CD4-positive, alpha-beta T cell (primary cell): ENCODE results near the gene CRYBB1. TPM values are rescaled to one million over a fixed set of nuclear protein-coding genes. Genes with fewer than 3 reads are reported as not detected.

ENCODE experiments used
- ATAC-seq: fragments of 200-7000 bp; cut with Tn5 transposase; one replicate; pipeline ENCODE4 v1.10.0; 2022; ENCODE audit warnings: mild to moderate bottlenecking; ENCODE audit not compliant: poor library complexity
- CTCF ChIA-PET: fragments of 350-600 bp; sonication (Branson Sonifier 250); formaldehyde crosslinking; loops from one replicate; lab custom pipeline; 2021; ENCODE audit warnings: antibody characterized with exemption, inconsistent platforms; lab: Charles Lee
- POLR2A ChIA-PET: fragments of 350-600 bp; sonication (Branson Sonifier 250); formaldehyde crosslinking; loops from one replicate; lab custom pipeline; 2021; ENCODE audit warnings: antibody characterized with exemption, inconsistent platforms; lab: Charles Lee
- DNase-seq, 14 experiments: peaks; one replicate each; pipeline ENCODE4 v3.0.0-alpha.2; 2013 to 2020; ENCODE audit warnings: mixed read lengths in 2 of 14
- H3K27ac ChIP-seq, 2 donors: one replicate each; pipeline versions ENCODE4 v1.5.1 to v1.7.0; 2013; ENCODE audit warnings: low read length in 2 of 2, low read depth in 1 of 2, mild to moderate bottlenecking in 1 of 2
- H3K27me3 ChIP-seq, 2 experiments: 1 replicate in 1 of 2; 2 replicates in 1 of 2; pipeline versions ENCODE4 v1.6.1 to v1.7.0; 2013; ENCODE audit warnings: low read length in 2 of 2, control low read depth in 1 of 2, mild to moderate bottlenecking in 1 of 2, moderate library complexity in 1 of 2; ENCODE audit not compliant: insufficient read depth in 2 of 2, control insufficient read depth in 1 of 2
- H3K36me3 ChIP-seq: one replicate; pipeline ENCODE4 v1.6.1; 2013; ENCODE audit warnings: low read length, control low read depth; ENCODE audit not compliant: insufficient read depth
- H3K4me1 ChIP-seq: one replicate; pipeline ENCODE4 v1.6.1; 2013; ENCODE audit warnings: low read length, control low read depth; ENCODE audit not compliant: insufficient read depth
- H3K4me3 ChIP-seq: one replicate; pipeline ENCODE4 v1.5.1; 2013; ENCODE audit warnings: mild to moderate bottlenecking, low read length, moderate library complexity
- H3K9me3 ChIP-seq, 2 experiments: 1 replicate in 1 of 2; 2 replicates in 1 of 2; pipeline versions ENCODE4 v1.6.1 to v1.7.0; 2013; ENCODE audit warnings: low read length in 2 of 2, mild to moderate bottlenecking in 2 of 2, control low read depth in 1 of 2, moderate library complexity in 1 of 2; ENCODE audit not compliant: control insufficient read depth in 1 of 2, insufficient read depth in 1 of 2
- H3K27ac Mint-ChIP-seq: one replicate; pipeline ENCODE4 v1.8.0; 2020; ENCODE audit warnings: mixed read lengths
- H3K27me3 Mint-ChIP-seq: one replicate; pipeline ENCODE4 v1.8.0; 2021; ENCODE audit warnings: mixed read lengths
- H3K36me3 Mint-ChIP-seq: one replicate; pipeline ENCODE4 v1.8.0; 2021; ENCODE audit warnings: low read depth, mixed read lengths
- H3K4me1 Mint-ChIP-seq: one replicate; pipeline ENCODE4 v1.8.0; 2021; ENCODE audit warnings: low read depth, mixed read lengths
- H3K4me3 Mint-ChIP-seq: one replicate; pipeline ENCODE4 v1.8.0; 2020; ENCODE audit warnings: mild to moderate bottlenecking, mixed read lengths
- H3K9me3 Mint-ChIP-seq: one replicate; pipeline ENCODE4 v1.8.0; 2020; ENCODE audit warnings: mixed read lengths
- intact Hi-C, 2 experiments: fragments of 100-400 bp; cut with DNase I in 1 of 2; cut with micrococcal nuclease in 1 of 2; formaldehyde crosslinking; loops; one replicate each; pipeline versions ENCODE4 v1.15.1 to v1.9.0; 2023 to 2025; cut with DNase I, micrococcal nuclease
- total RNA-seq, 174 experiments: library from RNA in 2 of 174; stranded (reverse) in 2 of 174; gene quantifications; one replicate each; pipeline ENCODE4 v1.2.3 and lab custom pipeline; 2021 to 2026
- TF ChIP-seq, protein P1 (sequence below): fragments of 200-600 bp; IDR thresholded peaks from one replicate; pipeline ENCODE4 v1.8.0; 2022; ENCODE audit warnings: antibody characterized with exemption, mild to moderate bottlenecking

CRYBB1 gene
- total RNA-seq, 2 experiments from 2014 or later: not detected

DNA sequence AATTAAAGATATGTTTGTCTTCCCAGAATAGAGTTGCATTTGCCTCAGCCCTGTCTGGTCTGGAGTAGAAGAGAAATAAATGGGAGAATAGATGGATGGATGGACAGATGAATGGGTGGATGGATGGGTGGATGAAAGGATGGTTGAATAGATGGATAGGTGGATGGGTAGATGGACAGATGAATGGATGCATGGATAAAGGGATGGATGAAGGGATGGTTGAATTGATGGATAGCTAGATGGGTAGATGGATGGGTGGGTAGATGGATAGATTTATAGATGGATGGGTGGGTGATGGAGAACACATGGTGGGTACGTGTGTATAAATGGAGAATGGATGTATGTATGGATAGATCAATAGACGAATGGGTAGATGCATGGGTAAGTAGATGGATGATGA lies 8.5 kb downstream of the CRYBB1 start:
- no peaks in the 10 kb centered on the region for H3K36me3 Mint-ChIP-seq
- Histone ChIP-seq H3K9me3 (no peaks in the 10 kb centered on the region), H3K4me3 (no peak overlapping the region), H3K4me1 (peaks cover 19% of the 10 kb centered on the region), H3K27me3 (no peaks in the 10 kb centered on the region), H3K36me3 (no peaks in the 10 kb centered on the region), H3K27ac (no peak overlapping the region)
- H3K4me3 Mint-ChIP-seq: no peak overlapping the region
- TF ChIP-seq, protein P1, sequence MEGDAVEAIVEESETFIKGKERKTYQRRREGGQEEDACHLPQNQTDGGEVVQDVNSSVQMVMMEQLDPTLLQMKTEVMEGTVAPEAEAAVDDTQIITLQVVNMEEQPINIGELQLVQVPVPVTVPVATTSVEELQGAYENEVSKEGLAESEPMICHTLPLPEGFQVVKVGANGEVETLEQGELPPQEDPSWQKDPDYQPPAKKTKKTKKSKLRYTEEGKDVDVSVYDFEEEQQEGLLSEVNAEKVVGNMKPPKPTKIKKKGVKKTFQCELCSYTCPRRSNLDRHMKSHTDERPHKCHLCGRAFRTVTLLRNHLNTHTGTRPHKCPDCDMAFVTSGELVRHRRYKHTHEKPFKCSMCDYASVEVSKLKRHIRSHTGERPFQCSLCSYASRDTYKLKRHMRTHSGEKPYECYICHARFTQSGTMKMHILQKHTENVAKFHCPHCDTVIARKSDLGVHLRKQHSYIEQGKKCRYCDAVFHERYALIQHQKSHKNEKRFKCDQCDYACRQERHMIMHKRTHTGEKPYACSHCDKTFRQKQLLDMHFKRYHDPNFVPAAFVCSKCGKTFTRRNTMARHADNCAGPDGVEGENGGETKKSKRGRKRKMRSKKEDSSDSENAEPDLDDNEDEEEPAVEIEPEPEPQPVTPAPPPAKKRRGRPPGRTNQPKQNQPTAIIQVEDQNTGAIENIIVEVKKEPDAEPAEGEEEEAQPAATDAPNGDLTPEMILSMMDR: no peak
- ATAC-seq: no peak
- no peak overlapping the region for H3K27ac Mint-ChIP-seq
- no peak for DNase-seq
- intact Hi-C loops: no loop called here
- ChIA-PET POLR2A (no interaction called here), CTCF (interaction anchor here (0.6 kb wide), 1 partner anchor 20 kb away, joined by 3 read pairs; no protein-coding TSS in a partner anchor)
- no peaks in the 10 kb centered on the region for H3K9me3 Mint-ChIP-seq
- peaks cover 9% of the 10 kb centered on the region for H3K4me1 Mint-ChIP-seq
- no peaks in the 10 kb centered on the region for H3K27me3 Mint-ChIP-seq

DNA sequence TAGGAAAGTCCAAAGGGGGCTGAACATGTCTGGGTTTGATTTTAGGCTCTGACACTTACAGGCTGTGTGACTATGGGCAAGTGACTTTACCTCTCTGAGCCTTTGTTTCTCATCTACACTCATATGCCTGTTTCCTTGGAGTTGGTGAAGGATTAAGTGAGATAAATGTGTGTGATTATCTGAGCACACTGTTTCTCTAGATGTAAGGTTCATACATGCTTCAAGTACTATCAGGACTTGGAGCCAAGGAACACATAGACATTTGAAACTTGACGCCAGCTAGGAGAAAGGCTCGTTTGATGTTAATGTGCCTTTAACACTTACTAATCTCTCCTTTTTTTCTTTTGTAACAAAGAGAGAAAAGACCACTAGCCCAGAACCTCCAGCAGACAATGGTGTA lies 9.7 kb downstream of the CRYBB1 start:
- Histone ChIP-seq H3K4me3 (no peak overlapping the region), H3K27ac (no peak overlapping the region), H3K4me1 (peaks cover 19% of the 10 kb centered on the region), H3K36me3 (no peaks in the 10 kb centered on the region), H3K27me3 (no peaks in the 10 kb centered on the region), H3K9me3 (no peaks in the 10 kb centered on the region)
- DNase-seq: no peak
- ATAC-seq: no peak
- no peaks in the 10 kb centered on the region for H3K9me3 Mint-ChIP-seq
- H3K4me1 Mint-ChIP-seq: peaks cover 9% of the 10 kb centered on the region
- ChIA-PET CTCF (no interaction called here), POLR2A (no interaction called here)
- no peak overlapping the region for H3K27ac Mint-ChIP-seq
- no peaks in the 10 kb centered on the region for H3K27me3 Mint-ChIP-seq
- no peak overlapping the region for H3K4me3 Mint-ChIP-seq
- intact Hi-C loops: no loop called here
- no peaks in the 10 kb centered on the region for H3K36me3 Mint-ChIP-seq
- TF ChIP-seq, protein P1: no peak

DNA sequence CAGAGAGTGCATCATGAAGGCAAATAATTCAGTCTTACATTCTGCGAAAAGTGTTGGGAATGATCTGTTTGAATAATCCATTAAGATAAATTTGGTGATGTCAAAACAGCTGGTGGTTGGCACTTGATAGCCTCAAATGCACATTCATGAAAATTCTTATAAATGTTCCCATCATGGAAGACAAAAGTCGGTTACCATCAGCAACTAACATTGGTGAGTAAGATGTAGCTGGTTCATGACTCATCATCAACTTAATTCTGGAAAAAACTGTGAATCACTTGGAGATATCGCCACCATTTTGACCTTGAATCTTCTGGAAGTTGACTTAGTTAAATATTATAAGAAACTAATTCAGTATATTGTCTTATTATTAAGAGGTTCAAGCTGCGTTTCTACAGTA lies 11.2 kb downstream of the CRYBB1 start:
- no peak for ATAC-seq
- no peaks in the 10 kb centered on the region for H3K9me3 ChIP-seq
- DNase-seq: no peak
- H3K9me3 Mint-ChIP-seq: no peaks in the 10 kb centered on the region
- H3K27me3 Mint-ChIP-seq: no peaks in the 10 kb centered on the region
- CTCF ChIA-PET: no interaction called here
- TF ChIP-seq, protein P1: no peak
- H3K36me3 Mint-ChIP-seq: no peaks in the 10 kb centered on the region
- H3K27ac Mint-ChIP-seq: no peak overlapping the region
- POLR2A ChIA-PET: no interaction called here
- H3K4me3 Mint-ChIP-seq: no peak overlapping the region
- H3K4me1 ChIP-seq: peaks cover 19% of the 10 kb centered on the region
- H3K4me1 Mint-ChIP-seq: peaks cover 9% of the 10 kb centered on the region
- H3K27me3 ChIP-seq: no peaks in the 10 kb centered on the region
- no peaks in the 10 kb centered on the region for H3K36me3 ChIP-seq
- no peak overlapping the region for H3K27ac ChIP-seq
- intact Hi-C loops: no loop called here
- no peak overlapping the region for H3K4me3 ChIP-seq
